Tibial nerve (tissue), 4 donors: ENCODE data around the gene ABCF2. TPM values are rescaled to one million over a fixed set of nuclear protein-coding genes. Genes with fewer than 3 reads are reported as not detected.

Experiments
- DNase-seq, 2 donors: peaks; one replicate each; pipeline ENCODE4 v3.0.0-alpha.2; 2019; ENCODE audit warnings: low spot score in 2 of 2
- H3K27ac ChIP-seq, 4 donors: fragments of 200-600 bp; sonication (generic) in 3 of 4; one replicate each; pipeline ENCODE4 v1.5.1; 2017 to 2019; ENCODE audit warnings: mild to moderate bottlenecking in 1 of 4
- H3K27me3 ChIP-seq, 2 donors: fragments of 200-600 bp; sonication (generic) in 1 of 2; one replicate each; pipeline versions ENCODE4 v1.5.1 to v1.6.0; 2017 to 2019
- H3K36me3 ChIP-seq, 3 donors: fragments of 200-600 bp; sonication (generic); one replicate each; pipeline ENCODE4 v1.5.1; 2018 to 2019
- H3K4me1 ChIP-seq, 4 donors: fragments of 200-600 bp; sonication (generic) in 3 of 4; one replicate each; pipeline ENCODE4 v1.5.1; 2017 to 2019
- H3K4me3 ChIP-seq, 4 donors: fragments of 200-600 bp; sonication (generic) in 3 of 4; one replicate each; pipeline ENCODE4 v1.5.1; 2017 to 2019; ENCODE audit warnings: mild to moderate bottlenecking in 1 of 4, moderate library complexity in 1 of 4
- H3K9me3 ChIP-seq, 4 donors: fragments of 200-600 bp; sonication (generic) in 3 of 4; one replicate each; pipeline ENCODE4 v1.5.1; 2017 to 2019
- CTCF ChIP-seq, 5 experiments: fragments of 200-600 bp in 3 of 5; fragments of 450-650 bp in 2 of 5; sonication (generic) in 3 of 5; IDR thresholded peaks; one replicate each; pipeline ENCODE4 v1.5.1; 2016 to 2019; ENCODE audit warnings: antibody characterized with exemption in 5 of 5, mild to moderate bottlenecking in 3 of 5, moderate library complexity in 2 of 5
- EP300 ChIP-seq, 2 donors: sonication (generic); formaldehyde crosslinking; IDR thresholded peaks; one replicate each; pipeline ENCODE4 v1.6.1; 2017; ENCODE audit warnings: antibody characterized with exemption in 2 of 2, mild to moderate bottlenecking in 1 of 2
- POLR2A ChIP-seq, 2 donors: fragments of 450-650 bp; IDR thresholded peaks; one replicate each; pipeline ENCODE4 v1.6.1; 2017; ENCODE audit warnings: antibody characterized with exemption in 2 of 2, mild to moderate bottlenecking in 2 of 2, moderate library complexity in 2 of 2
- WGBS, 2 donors: methylation state at CpG; one replicate each; pipeline ENCODE4 v1.1.5; 2018; 5-methylcytosine and 5-hydroxymethylcytosine counted together
- total RNA-seq, 4 donors: library from RNA; depleted of rRNA; stranded (reverse); fragments of >200 nt; gene quantifications; one replicate each; pipeline ENCODE4 v1.1.0, GENCODE V29; 2016

ABCF2 gene
- total RNA-seq, 4 donors from 2014 or later: 34.3 to 72.9 (median 34.9) TPM

DNA sequence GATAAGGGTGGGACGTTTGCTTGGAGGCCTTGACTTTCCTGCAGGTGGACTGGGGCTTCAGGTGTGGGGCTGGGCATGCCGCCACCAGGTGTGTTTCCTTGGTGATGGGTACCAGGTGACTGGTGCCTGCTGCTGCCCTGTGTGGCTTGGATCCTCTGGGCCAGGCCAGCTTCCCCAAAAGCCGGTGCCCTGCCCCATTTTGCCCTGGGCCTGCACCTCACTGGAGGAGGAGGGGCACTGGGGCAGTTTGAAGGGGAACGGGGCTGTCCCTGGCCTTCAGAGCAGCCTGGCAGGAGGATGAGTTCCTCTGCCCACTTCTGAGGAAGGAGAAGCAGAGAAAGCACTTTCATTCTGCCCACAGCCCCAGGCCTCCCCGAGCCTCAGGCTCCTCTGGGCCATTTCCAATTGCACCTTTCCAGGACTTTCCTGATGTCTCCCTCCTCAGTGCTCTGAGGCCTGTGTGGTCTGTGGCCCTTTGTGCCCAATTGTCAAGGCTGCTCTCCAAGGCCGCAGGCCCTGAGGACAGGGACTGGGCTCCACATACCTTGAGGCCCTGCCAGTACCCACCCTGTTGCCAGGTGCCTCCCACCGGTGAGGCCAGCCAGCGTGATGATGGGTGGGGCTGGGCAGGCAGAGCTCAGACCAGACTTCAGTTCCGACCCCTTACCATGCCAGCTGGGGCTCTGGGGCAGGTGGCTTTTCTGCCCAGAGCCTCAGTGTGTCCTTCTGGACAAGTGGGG, 46.8 kb upstream of the ABCF2 start:
- no peak for DNase-seq
- TF ChIP-seq POLR2A (IDR thresholded peaks at IDR 0.05): no peak
- TF ChIP-seq EP300 (IDR thresholded peaks at IDR 0.05): no peak
- TF ChIP-seq CTCF (IDR thresholded peaks at IDR 0.05): no peak
- H3K36me3 ChIP-seq: peaks cover 0 to 19% (median 0%) of the 10 kb centered on the region in 3 donors
- H3K27me3 ChIP-seq: no peaks in the 10 kb centered on the region
- H3K4me3 ChIP-seq: no peak overlapping the region
- H3K27ac ChIP-seq: no peak overlapping the region
- peaks cover 0 to 49% (median 20%) of the 10 kb centered on the region in 4 donors for H3K4me1 ChIP-seq
- 60 to 87% methylated on average over 5 to 8 of the region's 9 CpGs for WGBS, 2 donors
- no peaks in the 10 kb centered on the region for H3K9me3 ChIP-seq

- no peak for DNase-seq
- peak overlapping the region in 3 of 4 donors; percentile 50 to 87 (median 63) for H3K27ac ChIP-seq
- 93 to 94% methylated on average over 7 of the region's 7 CpGs for WGBS, 2 donors
These were observed 45.9 kb upstream of the ABCF2 start for GRCh38 chr7:151272877-151273276.

DNA sequence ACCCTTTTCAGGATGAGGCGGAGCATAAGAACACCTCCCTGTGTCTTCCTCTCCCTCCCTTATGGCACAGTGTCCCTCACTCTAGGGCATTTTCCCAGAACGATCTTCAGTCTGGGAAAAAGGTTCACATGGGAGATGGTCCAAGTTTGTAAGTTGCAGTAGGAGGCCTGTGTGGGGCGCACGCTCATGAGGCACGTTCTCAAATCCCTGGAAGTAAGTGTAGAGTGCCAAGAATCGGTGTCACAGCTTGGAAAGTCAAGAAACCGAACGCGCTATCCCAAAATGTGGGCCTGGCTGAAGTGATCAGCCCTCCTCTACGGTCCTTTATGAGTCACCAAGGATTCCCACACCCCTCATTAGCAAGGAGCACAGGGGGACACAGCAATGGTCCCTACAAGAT, 45.4 kb upstream of the ABCF2 start:
- Histone ChIP-seq H3K9me3 (no peaks in the 10 kb centered on the region), H3K27ac (peak overlapping the region; percentile 3 to 87 (median 56)), H3K36me3 (peaks cover 0 to 19% (median 0%) of the 10 kb centered on the region in 3 donors), H3K27me3 (no peaks in the 10 kb centered on the region), H3K4me3 (no peak overlapping the region), H3K4me1 (peaks cover 0 to 43% (median 18%) of the 10 kb centered on the region in 4 donors)
- TF ChIP-seq EP300 (IDR thresholded peaks at IDR 0.05) (no peak), CTCF (IDR thresholded peaks at IDR 0.05) (no peak), POLR2A (IDR thresholded peaks at IDR 0.05) (no peak)
- 67 to 68% methylated on average over 10 of the region's 10 CpGs for WGBS, 2 donors
- no peak for DNase-seq

More at GRCh38 chr7:151272877-151273276, 45.9 kb upstream of the ABCF2 start:
- no peak overlapping the region for H3K4me3 ChIP-seq
- TF ChIP-seq CTCF (IDR thresholded peaks at IDR 0.05) (no peak), EP300 (IDR thresholded peaks at IDR 0.05) (no peak), POLR2A (IDR thresholded peaks at IDR 0.05) (no peak)
- peaks cover 0 to 48% (median 20%) of the 10 kb centered on the region in 4 donors for H3K4me1 ChIP-seq
- H3K9me3 ChIP-seq: no peaks in the 10 kb centered on the region
- H3K27me3 ChIP-seq: no peaks in the 10 kb centered on the region
- H3K36me3 ChIP-seq: peaks cover 0 to 19% (median 0%) of the 10 kb centered on the region in 3 donors

- H3K4me3 ChIP-seq: no peak overlapping the region
- DNase-seq: peak; percentile 44 to 90
These were observed 44.8 kb upstream of the ABCF2 start for GRCh38 chr7:151271699-151272355.

More at GRCh38 chr7:151271699-151272355, 44.8 kb upstream of the ABCF2 start:
- TF ChIP-seq POLR2A (IDR thresholded peaks at IDR 0.05) (peak in 1 of 2 donors; percentile 16), EP300 (IDR thresholded peaks at IDR 0.05) (peak; percentile 71 to 90), CTCF (IDR thresholded peaks at IDR 0.05) (peak in 2 of 5 experiments; percentile 6 to 11)
- no peaks in the 10 kb centered on the region for H3K27me3 ChIP-seq
- peak overlapping the region; percentile 3 to 87 (median 56) for H3K27ac ChIP-seq
- H3K36me3 ChIP-seq: peaks cover 0 to 19% (median 0%) of the 10 kb centered on the region in 3 donors
- 46 to 47% methylated on average over 7 of the region's 7 CpGs for WGBS, 2 donors
- peaks cover 0 to 40% (median 16%) of the 10 kb centered on the region in 4 donors for H3K4me1 ChIP-seq
- H3K9me3 ChIP-seq: no peaks in the 10 kb centered on the region
